Liver (tissue), 9 donors: ENCODE data around the gene FOXRED2. TPM values are rescaled to one million over a fixed set of nuclear protein-coding genes. Genes with fewer than 3 reads are reported as not detected.

Experiments used
- DNase-seq: peaks from one replicate; pipeline ENCODE4 v3.0.0-alpha.2; 2017; ENCODE audit warnings: low spot score
- H3K27ac ChIP-seq, 2 donors: one replicate each; pipeline ENCODE4 v1.7.0; 2013; ENCODE audit warnings: inconsistent platforms in 2 of 2, low read length in 2 of 2, control low read depth in 1 of 2, low read depth in 1 of 2, mild to moderate bottlenecking in 1 of 2
- H3K27me3 ChIP-seq, 4 donors: one replicate each; pipeline versions ENCODE4 v1.6.1 to v1.7.0; 2013; ENCODE audit warnings: low read length in 3 of 4, inconsistent platforms in 1 of 4, mild to moderate bottlenecking in 1 of 4, moderate library complexity in 1 of 4; ENCODE audit not compliant: control insufficient read depth in 4 of 4, insufficient read depth in 4 of 4
- H3K36me3 ChIP-seq, 4 donors: one replicate each; pipeline versions ENCODE4 v1.6.1 to v1.7.0; 2013; ENCODE audit warnings: low read length in 3 of 4, mild to moderate bottlenecking in 3 of 4, low read depth in 1 of 4, moderate library complexity in 1 of 4; ENCODE audit not compliant: control insufficient read depth in 4 of 4, insufficient read depth in 3 of 4
- H3K4me1 ChIP-seq, 4 donors: one replicate each; pipeline versions ENCODE4 v1.6.1 to v1.7.0; 2013; ENCODE audit warnings: low read length in 3 of 4, mild to moderate bottlenecking in 3 of 4, moderate library complexity in 1 of 4; ENCODE audit not compliant: control insufficient read depth in 4 of 4, insufficient read depth in 4 of 4
- H3K4me3 ChIP-seq, 3 donors: one replicate each; pipeline versions ENCODE4 v1.6.1 to v1.7.0; 2013; ENCODE audit warnings: low read length in 3 of 3, control low read depth in 1 of 3, low read depth in 1 of 3, mild to moderate bottlenecking in 1 of 3
- H3K9ac ChIP-seq, 2 donors: one replicate each; pipeline ENCODE4 v1.7.0; 2013; ENCODE audit warnings: low read length in 2 of 2, mild to moderate bottlenecking in 2 of 2, moderate library complexity in 2 of 2, control low read depth in 1 of 2, low read depth in 1 of 2
- H3K9me3 ChIP-seq, 4 donors: one replicate each; pipeline versions ENCODE4 v1.6.1 to v1.7.0; 2013; ENCODE audit warnings: low read length in 3 of 4; ENCODE audit not compliant: control insufficient read depth in 4 of 4
- ATF3 ChIP-seq: IDR thresholded peaks from 2 replicates; pipeline ENCODE4 v1.6.1; 2016; ENCODE audit warnings: antibody characterized with exemption
- CTCF ChIP-seq: fragments of 150-350 bp; IDR thresholded peaks from 2 replicates; pipeline ENCODE4 v1.5.1; 2017; ENCODE audit warnings: improper control_type of control experiment, low read depth, low read length; ENCODE audit not compliant: missing input control
- EGR1 ChIP-seq, 2 donors: IDR thresholded peaks; 2 replicates each; pipeline ENCODE4 v1.6.1; 2016 to 2018; ENCODE audit warnings: antibody characterized with exemption in 2 of 2, low read depth in 2 of 2
- FOXA1 ChIP-seq: IDR thresholded peaks from 2 replicates; pipeline ENCODE4 v1.6.1; 2016; ENCODE audit warnings: antibody characterized with exemption
- FOXA2 ChIP-seq: IDR thresholded peaks from 2 replicates; pipeline ENCODE4 v1.6.1; 2016; ENCODE audit warnings: antibody characterized with exemption
- GABPA ChIP-seq, 2 donors: IDR thresholded peaks in 1 of 2; conservative IDR thresholded peaks in 1 of 2; 2 replicates each; pipeline ENCODE4 v1.6.1; 2016; ENCODE audit warnings: antibody characterized with exemption in 2 of 2, mild to moderate bottlenecking in 1 of 2, moderate library complexity in 1 of 2
- HNF4A ChIP-seq, 2 donors: conservative IDR thresholded peaks; 2 replicates each; pipeline ENCODE4 v1.6.1; 2016; ENCODE audit warnings: antibody characterized with exemption in 2 of 2, mild to moderate bottlenecking in 2 of 2
- HNF4G ChIP-seq: IDR thresholded peaks from 2 replicates; pipeline ENCODE4 v1.6.1; 2016; ENCODE audit warnings: antibody characterized with exemption
- JUND ChIP-seq, 2 donors: IDR thresholded peaks; 2 replicates each; pipeline ENCODE4 v1.6.1; 2016; ENCODE audit warnings: antibody characterized with exemption in 2 of 2
- MAX ChIP-seq: IDR thresholded peaks from 2 replicates; pipeline ENCODE4 v1.6.1; 2016; ENCODE audit warnings: antibody characterized with exemption
- NR2F2 ChIP-seq: IDR thresholded peaks from 2 replicates; pipeline ENCODE4 v1.6.1; 2016; ENCODE audit warnings: antibody characterized with exemption
- RAD21 ChIP-seq, 2 donors: IDR thresholded peaks; 2 replicates each; pipeline ENCODE4 v1.6.1; 2016; ENCODE audit warnings: antibody characterized with exemption in 2 of 2, mild to moderate bottlenecking in 2 of 2
- RXRA ChIP-seq, 2 donors: IDR thresholded peaks; 2 replicates each; pipeline ENCODE4 v1.6.1; 2017 to 2018; ENCODE audit warnings: antibody characterized with exemption in 2 of 2, mild to moderate bottlenecking in 1 of 2
- SP1 ChIP-seq: IDR thresholded peaks from 2 replicates; pipeline ENCODE4 v1.6.1; 2018; ENCODE audit warnings: antibody characterized with exemption, mild to moderate bottlenecking
- TAF1 ChIP-seq: conservative IDR thresholded peaks from 2 replicates; pipeline ENCODE4 v1.6.1; 2016; ENCODE audit warnings: antibody characterized with exemption, mild to moderate bottlenecking
- YY1 ChIP-seq: IDR thresholded peaks from 2 replicates; pipeline ENCODE4 v1.6.1; 2016; ENCODE audit warnings: antibody characterized with exemption, mild to moderate bottlenecking
- ZBTB33 ChIP-seq: IDR thresholded peaks from 2 replicates; pipeline ENCODE4 v1.6.1; 2016; ENCODE audit warnings: antibody characterized with exemption
- WGBS: extraction: QIAGEN DNeasy Blood & Tissue Kit; methylation state at CpG from one replicate; pipeline ENCODE4 v1.1.7; 2013; 5-methylcytosine and 5-hydroxymethylcytosine counted together
- polyA plus RNA-seq, 2 donors: library from polyadenylated mRNA; stranded (reverse) in 1 of 2; unstranded in 1 of 2; fragments of 200-250 nt in 1 of 2; fragments of >200 nt in 1 of 2; fragmentation: Nextera tagmentation in 1 of 2; extraction: Ambion mirVana in 1 of 2; gene quantifications; one replicate each; pipeline versions ENCODE4 v1.2.1 to v1.2.3, GENCODE V29; 2013 to 2015
- total RNA-seq, 2 donors: library from RNA; depleted of rRNA; stranded (reverse); fragments of >200 nt; gene quantifications; one replicate each; pipeline ENCODE4 v1.2.3, GENCODE V29; 2014
- donor health status: healthy.
- donor health status: healthy.
- donor health status: healthy.
- donor health status: healthy.
- donor health status: healthy.

FOXRED2 gene
- total and polyA plus RNA-seq, 4 donors = 5.1 to 15.0 (median 7.3) TPM

GRCh38 chr22:36528341-36528740 is 21.5 kb upstream of the FOXRED2 start:
- Histone ChIP-seq H3K9me3 (no peaks in the 10 kb centered on the region), H3K9ac (peak overlapping the region; percentile 90 to 93), H3K27me3 (no peaks in the 10 kb centered on the region), H3K4me3 (peak overlapping the region; percentile 75 to 96 (median 95)), H3K36me3 (peaks cover 14 to 31% (median 24%) of the 10 kb centered on the region in 4 donors), H3K4me1 (peaks cover 2 to 14% (median 10%) of the 10 kb centered on the region in 4 donors), H3K27ac (peak overlapping the region; percentile 87 to 95)
- DNase-seq = no peak
- TF ChIP-seq CTCF (no peak), FOXA1 (no peak), EGR1 (IDR thresholded peaks at IDR 0.05; ENCODE audit: low read depth in 2 of 2) (no peak), MAX (no peak), HNF4G (no peak), YY1 (no peak), ZBTB33 (no peak), JUND (IDR thresholded peaks at IDR 0.05) (no peak), TAF1 (no peak), RXRA (IDR thresholded peaks at IDR 0.05) (no peak), GABPA (IDR thresholded peaks at IDR 0.05 in 1 of 2, conservative IDR thresholded peaks at IDR 0.05 in 1 of 2) (no peak), ATF3 (no peak), NR2F2 (no peak), SP1 (no peak), RAD21 (IDR thresholded peaks at IDR 0.05) (no peak), FOXA2 (no peak)
- WGBS = 9% methylated on average over 8 of the region's 8 CpGs

GRCh38 chr22:36522662-36523061 is 15.8 kb upstream of the FOXRED2 start:
- H3K36me3 ChIP-seq = peaks cover 23 to 85% (median 66%) of the 10 kb centered on the region in 4 donors
- WGBS = 98% methylated on average over 6 of the region's 6 CpGs
- H3K9me3 ChIP-seq = no peaks in the 10 kb centered on the region
- no peaks in the 10 kb centered on the region for H3K27me3 ChIP-seq
- H3K27ac ChIP-seq = no peak overlapping the region
- H3K4me1 ChIP-seq = peaks cover 0 to 3% (median under 1%) of the 10 kb centered on the region in 4 donors
- H3K4me3 ChIP-seq = no peak overlapping the region
- no peak for DNase-seq
- H3K9ac ChIP-seq = no peak overlapping the region
- TF ChIP-seq TAF1 = no peak
- no peak for TF ChIP-seq GABPA (IDR thresholded peaks at IDR 0.05 in 1 of 2, conservative IDR thresholded peaks at IDR 0.05 in 1 of 2)
- TF ChIP-seq SP1 = no peak
- no peak for TF ChIP-seq HNF4G
- no peak for TF ChIP-seq HNF4A (conservative IDR thresholded peaks at IDR 0.05)
- TF ChIP-seq JUND (IDR thresholded peaks at IDR 0.05) = no peak
- TF ChIP-seq FOXA1 = no peak
- no peak for TF ChIP-seq RXRA (IDR thresholded peaks at IDR 0.05)
- no peak for TF ChIP-seq FOXA2
- TF ChIP-seq ZBTB33 = no peak
- no peak for TF ChIP-seq RAD21 (IDR thresholded peaks at IDR 0.05)
- no peak for TF ChIP-seq NR2F2
- TF ChIP-seq CTCF = no peak
- no peak for TF ChIP-seq ATF3
- TF ChIP-seq YY1 = no peak
- no peak for TF ChIP-seq EGR1 (IDR thresholded peaks at IDR 0.05; ENCODE audit: low read depth in 2 of 2)
- TF ChIP-seq MAX = no peak
